CD1c-positive myeloid dendritic cell (primary cell): Measurements from ENCODE around the gene BCKDHA.
"Not testable (repeated sequence)": the region's sequence is repeated elsewhere in the genome, so short reads cannot be mapped to it uniquely, and the experiment has no call there.

Experiments used
- DNase-seq: peaks from one replicate; pipeline ENCODE4 v3.0.0-alpha.2; 2016; ENCODE audit errors: extremely low spot score

Gene BCKDHA

GRCh38 chr19:41403181-41403970 lies 5.8 kb downstream of the BCKDHA start:
- no peak for DNase-seq

- DNase-seq = no peak
Measured at GRCh38 chr19:41405776-41406175, 8.2 kb downstream of the BCKDHA start.

GRCh38 chr19:41407271-41407670 lies 9.7 kb downstream of the BCKDHA start:
- DNase-seq = peak; percentile 69

- DNase-seq = no peak
Measured at GRCh38 chr19:41408256-41408655, 10.6 kb downstream of the BCKDHA start.

GRCh38 chr19:41408846-41409245 lies 11.2 kb downstream of the BCKDHA start:
- not testable (repeated sequence) for DNase-seq

- DNase-seq = no peak
Measured at GRCh38 chr19:41409288-41409687, 11.7 kb downstream of the BCKDHA start.

- DNase-seq = no peak
Measured at GRCh38 chr19:41410336-41411054, 12.9 kb downstream of the BCKDHA start.

GRCh38 chr19:41411100-41411967 lies 13.7 kb downstream of the BCKDHA start:
- no peak for DNase-seq

- no peak for DNase-seq
Measured at GRCh38 chr19:41411968-41412265, 14.3 kb downstream of the BCKDHA start.

- DNase-seq = no peak
Measured at GRCh38 chr19:41412953-41413352, 15.3 kb downstream of the BCKDHA start.

GRCh38 chr19:41413947-41414346 lies 16.3 kb downstream of the BCKDHA start:
- no peak for DNase-seq

- no peak for DNase-seq
Measured at GRCh38 chr19:41414461-41414860, 16.8 kb downstream of the BCKDHA start.

GRCh38 chr19:41415154-41415571 lies 17.5 kb downstream of the BCKDHA start:
- DNase-seq = no peak

- DNase-seq = no peak
Measured at GRCh38 chr19:41416194-41416674, 18.6 kb downstream of the BCKDHA start.

- DNase-seq = peak; percentile 86
Measured at GRCh38 chr19:41420101-41420880, 22.7 kb downstream of the BCKDHA start.

GRCh38 chr19:41421314-41421713 lies 23.7 kb downstream of the BCKDHA start:
- DNase-seq = no peak

GRCh38 chr19:41421973-41422372 lies 24.4 kb downstream of the BCKDHA start:
- DNase-seq = no peak

- DNase-seq = no peak
Measured at GRCh38 chr19:41422456-41422855, 24.8 kb downstream of the BCKDHA start.

- DNase-seq = no peak
Measured at GRCh38 chr19:41422955-41423354, 25.3 kb downstream of the BCKDHA start.

GRCh38 chr19:41424335-41425173 lies 26.9 kb downstream of the BCKDHA start:
- DNase-seq = no peak
